ENCODE measurements around the gene NEU2.

- TF ChIP-seq POLR2A (IDR thresholded peaks at IDR 0.05; ENCODE audit: low read depth, low read length), result no peak
- TF ChIP-seq POLR2AphosphoS5 (IDR thresholded peaks at IDR 0.05; ENCODE audit: low read depth, low read length), result no peak
- TF ChIP-seq TAF1 (IDR thresholded peaks at IDR 0.05; ENCODE audit: low read depth, low read length), result no peak
- TF ChIP-seq SPI1 (IDR thresholded peaks at IDR 0.05; ENCODE audit: low read depth, low read length), result no peak
- TF ChIP-seq PAX5 (IDR thresholded peaks at IDR 0.05; ENCODE audit: insufficient read depth, low read length, severe bottlenecking), result no peak
- no peak for TF ChIP-seq POU2F2 (IDR thresholded peaks at IDR 0.05; ENCODE audit: low read depth, low read length)
Measured at GRCh38 chr2:233003658-233004555, 28.6 kb upstream of the NEU2 start.
